NAMALWA (cell line): ENCODE measurements around the gene PLCG1.

Source experiments
- DNase-seq: peaks from one replicate; pipeline ENCODE4 v3.0.0-alpha.2; 2015; ENCODE audit warnings: low spot score

The PLCG1 gene

DNA sequence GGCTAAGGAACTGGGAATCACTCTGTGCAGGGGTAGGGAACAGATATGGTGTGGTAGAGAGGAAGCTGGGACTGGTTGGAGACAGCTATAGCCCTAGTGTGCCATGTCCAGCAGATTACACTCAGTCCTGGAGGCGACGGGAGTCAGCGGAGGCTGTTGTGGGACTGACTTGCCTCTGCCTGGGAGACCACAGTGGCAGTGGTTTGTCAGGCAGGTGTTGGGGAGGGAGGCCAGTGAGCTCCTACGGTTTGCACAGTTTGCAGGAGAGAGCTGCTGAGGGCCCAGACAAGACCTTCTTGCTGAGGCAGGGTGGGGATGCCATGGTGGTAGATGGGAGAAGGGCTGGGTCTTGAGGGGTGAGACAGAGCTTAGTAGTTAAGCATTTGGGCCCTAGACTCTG, 4.9 kb downstream of the PLCG1 start:
- no peak for DNase-seq

GRCh38 chr20:41142919-41143318, 5.6 kb downstream of the PLCG1 start:
- DNase-seq = no peak

DNA sequence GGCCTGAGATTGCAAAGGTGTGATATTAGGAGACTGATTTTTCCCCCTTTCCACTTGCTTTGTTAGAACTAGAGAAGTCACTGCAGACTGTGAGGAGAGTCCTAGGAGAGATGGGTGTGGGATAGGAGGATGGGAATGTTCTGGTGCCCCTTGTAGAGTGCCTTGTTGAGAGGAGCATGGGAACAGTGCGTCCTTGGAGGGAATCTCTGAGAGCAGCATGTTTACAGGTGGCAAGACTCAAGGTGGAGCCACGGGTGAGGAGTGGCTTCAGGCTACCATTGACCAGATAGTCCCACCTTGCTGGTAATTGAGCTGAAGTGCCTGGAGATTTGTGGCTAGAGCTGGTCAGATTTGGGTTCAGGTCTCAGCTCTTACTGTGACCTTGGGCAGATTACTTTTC, 6.0 kb downstream of the PLCG1 start:
- DNase-seq = no peak

- no peak for DNase-seq
Measured at GRCh38 chr20:41145317-41145716, 8.0 kb downstream of the PLCG1 start.

- DNase-seq = no peak
Measured at GRCh38 chr20:41145821-41146620, 8.7 kb downstream of the PLCG1 start.

DNA sequence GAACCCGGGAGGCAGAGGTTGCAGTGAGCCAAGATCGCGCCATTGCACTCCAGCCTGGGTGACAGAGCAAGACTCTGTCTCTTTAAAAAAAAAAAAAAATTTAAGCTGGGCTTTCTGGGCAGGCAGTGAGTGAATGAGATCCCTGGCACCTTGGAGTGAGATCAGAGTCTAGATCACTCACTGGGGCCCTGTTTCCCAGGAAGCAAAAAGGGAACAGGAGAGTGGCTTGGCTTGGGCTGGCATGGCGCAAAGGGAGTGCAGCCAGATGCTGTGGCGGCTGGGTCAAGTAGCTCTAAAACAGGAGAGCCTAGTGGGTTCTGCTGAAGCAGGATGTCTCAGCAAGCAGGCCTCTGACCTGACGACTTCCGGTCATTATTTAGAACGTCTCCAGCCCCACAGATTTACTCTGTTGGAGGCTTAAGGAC, 10.4 kb downstream of the PLCG1 start:
- DNase-seq = no peak

GRCh38 chr20:41148942-41149341, 11.6 kb downstream of the PLCG1 start:
- DNase-seq = no peak

GRCh38 chr20:41150664-41151063, 13.3 kb downstream of the PLCG1 start:
- DNase-seq = no peak

GRCh38 chr20:41151134-41151869, 14.0 kb downstream of the PLCG1 start:
- no peak for DNase-seq

DNA sequence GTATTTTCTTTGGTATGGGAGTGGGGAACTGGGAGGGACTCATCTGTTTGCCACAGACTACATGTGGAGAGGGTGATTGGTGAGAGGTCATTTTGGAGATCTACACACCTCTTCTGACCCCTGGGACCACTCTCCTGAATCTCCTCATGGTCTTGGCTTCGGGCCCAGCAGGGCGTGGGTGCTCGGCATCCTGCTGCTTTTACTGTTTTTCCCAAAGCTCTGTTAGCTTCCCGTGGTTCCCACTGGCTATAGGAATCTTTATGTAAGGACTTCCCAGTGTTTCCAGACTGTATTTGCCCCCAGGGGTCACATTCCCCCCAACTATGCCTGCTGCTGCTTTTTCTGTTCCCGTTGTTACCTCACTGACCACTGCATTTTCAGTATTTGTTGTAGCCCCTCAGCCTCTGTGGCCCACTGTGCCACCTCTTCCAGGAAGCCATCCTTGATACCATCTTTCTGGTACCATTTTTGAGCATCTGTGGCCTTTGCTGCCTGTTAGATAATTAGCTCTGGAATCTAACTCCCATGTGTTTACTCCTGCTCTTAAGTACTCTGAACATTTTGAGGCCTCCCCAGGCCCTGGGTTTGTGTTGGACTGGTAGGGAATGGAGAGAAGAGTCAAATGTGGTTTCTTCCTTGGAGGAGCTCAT, 14.9 kb downstream of the PLCG1 start:
- DNase-seq = no peak

GRCh38 chr20:41154436-41155176, 17.3 kb downstream of the PLCG1 start:
- no peak for DNase-seq

DNA sequence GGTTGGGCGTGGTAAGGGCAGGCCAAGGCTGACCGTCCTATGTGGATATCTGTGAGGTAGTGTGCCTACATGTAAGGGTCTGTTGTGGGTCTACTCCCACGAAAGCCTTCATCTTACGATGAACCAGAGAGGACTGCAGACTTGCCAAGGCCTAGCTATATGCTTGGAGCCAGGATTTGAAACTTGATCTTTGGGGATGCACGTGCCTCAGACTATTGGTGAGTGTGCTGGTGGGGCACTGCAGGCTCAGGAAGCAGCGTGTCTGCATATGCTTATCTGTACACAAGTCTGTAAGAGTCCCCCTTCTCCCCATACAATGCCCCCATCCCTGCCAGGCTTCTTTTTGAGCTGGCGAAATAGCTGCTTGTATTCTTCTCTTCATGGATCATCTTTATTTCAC, 17.9 kb downstream of the PLCG1 start:
- no peak for DNase-seq

GRCh38 chr20:41158082-41158625, 20.8 kb downstream of the PLCG1 start:
- no peak for DNase-seq

DNA sequence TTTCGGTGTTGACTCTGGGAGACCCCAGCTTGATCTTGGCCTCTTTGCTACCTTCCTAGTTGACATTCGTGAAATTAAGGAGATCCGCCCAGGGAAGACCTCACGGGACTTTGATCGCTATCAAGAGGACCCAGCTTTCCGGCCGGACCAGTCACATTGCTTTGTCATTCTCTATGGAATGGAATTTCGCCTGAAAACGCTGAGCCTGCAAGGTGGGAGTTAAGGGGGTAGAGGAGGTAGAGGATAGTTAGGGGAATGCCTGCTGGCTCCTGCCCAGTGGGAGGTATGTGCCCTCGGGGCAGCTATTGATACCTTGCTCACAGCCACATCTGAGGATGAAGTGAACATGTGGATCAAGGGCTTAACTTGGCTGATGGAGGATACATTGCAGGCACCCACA, 22.2 kb downstream of the PLCG1 start:
- no peak for DNase-seq

DNA sequence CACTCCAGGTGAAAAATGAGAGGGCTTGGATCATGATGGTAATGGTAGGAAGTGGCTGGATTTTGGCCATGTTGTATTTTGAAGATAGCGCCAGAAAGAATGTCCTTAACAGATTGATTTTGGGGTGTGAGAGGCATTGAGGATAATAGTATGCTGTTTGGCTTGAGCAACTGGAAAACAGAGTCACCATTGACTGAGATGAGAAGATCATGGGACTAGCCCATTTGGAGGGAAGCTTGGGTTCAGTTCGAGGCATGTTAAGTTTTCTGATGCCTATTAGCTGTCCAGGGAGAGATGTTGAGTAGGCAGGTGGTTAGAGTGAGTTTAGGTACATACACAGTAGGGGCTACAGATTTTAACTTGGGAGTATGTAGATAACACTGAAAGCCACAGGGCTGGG, 23.3 kb downstream of the PLCG1 start:
- no peak for DNase-seq

- DNase-seq = no peak
Measured at GRCh38 chr20:41161886-41162285, 24.5 kb downstream of the PLCG1 start.

- no peak for DNase-seq
Measured at GRCh38 chr20:41162396-41162795, 25.1 kb downstream of the PLCG1 start.

- DNase-seq = no peak
Measured at GRCh38 chr20:41163821-41164220, 26.5 kb downstream of the PLCG1 start.

GRCh38 chr20:41165001-41165882, 27.9 kb downstream of the PLCG1 start:
- DNase-seq = no peak

- DNase-seq = no peak
Measured at GRCh38 chr20:41166201-41167117, 29.1 kb downstream of the PLCG1 start.
